ENCODE results near the gene TCEAL6. TPM values are rescaled to one million over a fixed set of nuclear protein-coding genes. Genes with fewer than 3 reads are reported as not detected.
"Not testable (repeated sequence)": the region's sequence is repeated elsewhere in the genome, so short reads cannot be mapped to it uniquely, and the experiment has no call there.

Gene TCEAL6
- polyA plus RNA-seq, 1 of the 3 experiments (the other 2 are of a cell fraction) = not detected

GRCh38 chrX:102129473-102129872 lies 12.8 kb downstream of the TCEAL6 start:
- Histone ChIP-seq H3K9me3 (no peaks in the 10 kb centered on the region), H3F3A (replicated peaks; ENCODE audit: insufficient read depth) (no peaks in the 10 kb centered on the region), H2AFZ (ENCODE audit: low read depth) (no peak overlapping the region), H3K79me2 (ENCODE audit: insufficient read depth) (no peaks in the 10 kb centered on the region), H3K4me2 (no peak overlapping the region), H4K20me1 (ENCODE audit: insufficient read depth) (no peaks in the 10 kb centered on the region), H3K27ac (ENCODE audit: low read depth in 2 of 2, low read length in 1 of 2) (no peak overlapping the region), H3K36me3 (replicated peaks in 1 of 2; ENCODE audit: control insufficient read depth in 1 of 2, insufficient read depth in 2 of 2, low read length in 1 of 2) (no peaks in the 10 kb centered on the region), H3K4me1 (ENCODE audit: control insufficient read depth in 1 of 2, insufficient read depth in 2 of 2, low read depth in 1 of 2, low read length in 1 of 2) (no peaks in the 10 kb centered on the region; a peak in 1 of 4 replicates), H3K9ac (no peak overlapping the region), H3K4me3 (ENCODE audit: low read depth in 2 of 2, low read length in 1 of 2) (no peak overlapping the region), H3K9me2 (no peaks in the 10 kb centered on the region), H3K27me3 (ENCODE audit: insufficient read depth) (peaks cover 15% of the 10 kb centered on the region; the same call in 1 of the 2 replicates)
- TF ChIP-seq RAD21 (IDR thresholded peaks at IDR 0.05; ENCODE audit: low read length) = peak; percentile 54
- TF ChIP-seq TCF12 (IDR thresholded peaks at IDR 0.05) = no peak
- peak; percentile 67 for TF ChIP-seq CTCF (IDR thresholded peaks at IDR 0.05)
- 0 out of 2 replicates have a peak, but pooled peaks have one; percentile 17 for TF ChIP-seq SMC3 (IDR thresholded peaks at IDR 0.05; ENCODE audit: low read depth, low read length)
- CTCF ChIA-PET = interaction anchor here (1.2 to 2.0 kb wide), 4 partner anchors 10 to 61 kb away, joined by 4 to 5 read pairs (median 5); no protein-coding TSS in a partner anchor
- peak; percentile 41 for DNase-seq
- WGBS (ENCODE audit: low lambda C conversion rate) = 0% methylated on average over 1 of the region's 1 CpG
- POLR2A ChIA-PET = no interaction called here

- TF ChIP-seq SIN3A (IDR thresholded peaks at IDR 0.05; ENCODE audit: borderline replicate concordance, low read depth, low read length) = no peak
- TF ChIP-seq YY1 (IDR thresholded peaks at IDR 0.05; ENCODE audit: low read depth) = no peak
- TF ChIP-seq FOSL2 (IDR thresholded peaks at IDR 0.05; ENCODE audit: borderline replicate concordance, low read depth) = no peak
- TF ChIP-seq MEF2A (IDR thresholded peaks at IDR 0.05; ENCODE audit: borderline replicate concordance, low read depth) = no peak
- no peak overlapping the region for H2AFZ ChIP-seq (ENCODE audit: low read depth)
- H3F3A ChIP-seq (replicated peaks; ENCODE audit: insufficient read depth) = no peaks in the 10 kb centered on the region
- H3K9me2 ChIP-seq = no peaks in the 10 kb centered on the region
- H3K9ac ChIP-seq = no peak overlapping the region
- DNase-seq = no peak
- no peak overlapping the region for H3K4me3 ChIP-seq (ENCODE audit: low read depth in 2 of 2, low read length in 1 of 2)
- CTCF ChIA-PET = no interaction called here
- no peak overlapping the region; the same call in 1 of the 2 replicates for H3K4me2 ChIP-seq
- no peaks in the 10 kb centered on the region; a peak in 1 of 4 replicates for H3K4me1 ChIP-seq (ENCODE audit: control insufficient read depth in 1 of 2, insufficient read depth in 2 of 2, low read depth in 1 of 2, low read length in 1 of 2)
- no peaks in the 10 kb centered on the region for H3K79me2 ChIP-seq (ENCODE audit: insufficient read depth)
- no peak overlapping the region for H3K27ac ChIP-seq (ENCODE audit: low read depth in 2 of 2, low read length in 1 of 2)
- WGBS (ENCODE audit: low lambda C conversion rate) = 33% methylated on average over 8 of the region's 8 CpGs
- no peaks in the 10 kb centered on the region for H3K36me3 ChIP-seq (replicated peaks in 1 of 2; ENCODE audit: control insufficient read depth in 1 of 2, insufficient read depth in 2 of 2, low read length in 1 of 2)
- H4K20me1 ChIP-seq (ENCODE audit: insufficient read depth) = no peaks in the 10 kb centered on the region
- H3K27me3 ChIP-seq (ENCODE audit: insufficient read depth) = peaks cover 15% of the 10 kb centered on the region; the same call in 1 of the 2 replicates
- H3K9me3 ChIP-seq = no peaks in the 10 kb centered on the region
- POLR2A ChIA-PET = no interaction called here
Measured at GRCh38 chrX:102126863-102127262, 15.4 kb downstream of the TCEAL6 start.

GRCh38 chrX:102126080-102126818 lies 16.0 kb downstream of the TCEAL6 start:
- H3K9me2 ChIP-seq; H3K4me2 ChIP-seq; H3K9me3 ChIP-seq; H4K20me1 ChIP-seq (ENCODE audit: insufficient read depth); H3K36me3 ChIP-seq (replicated peaks in 1 of 2; ENCODE audit: control insufficient read depth in 1 of 2, insufficient read depth in 2 of 2, low read length in 1 of 2); H3K4me3 ChIP-seq (ENCODE audit: low read depth in 2 of 2, low read length in 1 of 2); POLR2A ChIA-PET; CTCF ChIA-PET; H3F3A ChIP-seq (replicated peaks; ENCODE audit: insufficient read depth); H3K27ac ChIP-seq (ENCODE audit: low read depth in 2 of 2, low read length in 1 of 2); H3K9ac ChIP-seq; H3K79me2 ChIP-seq (ENCODE audit: insufficient read depth); H3K4me1 ChIP-seq (ENCODE audit: control insufficient read depth in 1 of 2, insufficient read depth in 2 of 2, low read depth in 1 of 2, low read length in 1 of 2); H2AFZ ChIP-seq (ENCODE audit: low read depth); DNase-seq: not testable (repeated sequence)
- H3K27me3 ChIP-seq (ENCODE audit: insufficient read depth) = peaks cover 15% of the 10 kb centered on the region; the same call in 1 of the 2 replicates
- 34% methylated on average over 21 of the region's 21 CpGs for WGBS (ENCODE audit: low lambda C conversion rate)

Data from SK-N-SH (cell line).